Ovary (tissue), 9 donors: ENCODE data around the gene ZRSR2. TPM values are rescaled to one million over a fixed set of nuclear protein-coding genes. Genes with fewer than 3 reads are reported as not detected.

ENCODE experiments used
- DNase-seq, 5 donors: peaks; one replicate each; pipeline ENCODE4 v3.0.0-alpha.2; 2019 to 2020
- H3K27ac ChIP-seq, 2 donors: fragments of 200-600 bp; one replicate each; pipeline versions ENCODE4 v1.5.1 to v1.8.0; 2019 to 2022
- H3K27me3 ChIP-seq: fragments of 200-600 bp; one replicate; pipeline ENCODE4 v1.8.0; 2022
- H3K36me3 ChIP-seq: fragments of 200-600 bp; sonication (generic); one replicate; pipeline ENCODE4 v1.5.1; 2019
- H3K4me1 ChIP-seq: one replicate; pipeline ENCODE4 v1.8.1; 2013; ENCODE audit warnings: mild to moderate bottlenecking, moderate library complexity; ENCODE audit not compliant: insufficient read depth
- H3K4me3 ChIP-seq: fragments of 200-600 bp; sonication (generic); one replicate; pipeline ENCODE4 v1.5.1; 2017
- H3K9me3 ChIP-seq, 2 donors: fragments of 200-600 bp in 1 of 2; sonication (generic) in 1 of 2; one replicate each; pipeline versions ENCODE4 v1.5.1 to v1.8.1; 2013 to 2019; ENCODE audit warnings: mild to moderate bottlenecking in 1 of 2, moderate library complexity in 1 of 2
- EP300 ChIP-seq: sonication (generic); formaldehyde crosslinking; IDR thresholded peaks from one replicate; pipeline ENCODE4 v1.6.1; 2017; ENCODE audit warnings: antibody characterized with exemption
- POLR2A ChIP-seq: fragments of 450-650 bp; IDR thresholded peaks from one replicate; pipeline ENCODE4 v1.6.1; 2017; ENCODE audit warnings: antibody characterized with exemption, mild to moderate bottlenecking, moderate library complexity
- WGBS, 3 donors: extraction: QIAGEN DNeasy Blood & Tissue Kit in 1 of 3; methylation state at CpG; one replicate each; pipeline versions ENCODE4 v1.1.5 to v1.1.7; 2013 to 2017; 5-methylcytosine and 5-hydroxymethylcytosine counted together
- intact Hi-C, 4 donors: fragments of 100-400 bp; cut with DNase I; formaldehyde crosslinking; loops; one replicate each; pipeline versions ENCODE4 v1.11.0 to v1.15.1; 2022 to 2023
- polyA plus RNA-seq, 2 donors: library from polyadenylated mRNA; stranded (reverse); fragments of 200-250 nt in 1 of 2; fragments of 350-450 nt in 1 of 2; fragmentation: Illumina TruSeq in 1 of 2; extraction: RNeasy Lipid Tissue Mini Kit (QIAGEN cat#74804) in 1 of 2; gene quantifications; one replicate each; pipeline ENCODE4 v1.2.3, GENCODE V29; 2013 to 2014
- total RNA-seq, 7 donors: library from RNA; depleted of rRNA in 2 of 7; stranded (reverse); fragments of >200 nt in 2 of 7; fragmentation: NEBNext Ultra II Directional in 3 of 7; extraction: Animal tissue kit (Norgen Biotek cat#: 25700) in 3 of 7; gene quantifications; one replicate each; pipeline versions ENCODE4 v1.1.0 to v1.2.4, GENCODE V29; 2016 to 2023
- TF ChIP-seq, protein P1 (sequence below), 3 donors: fragments of 450-650 bp in 2 of 3; fragments of 200-600 bp in 1 of 3; IDR thresholded peaks; one replicate each; pipeline versions ENCODE4 v1.5.1 to v1.8.0; 2016 to 2022; ENCODE audit warnings: antibody characterized with exemption in 3 of 3, mild to moderate bottlenecking in 1 of 3
- donor health status: DM: no; HTN: no; CAD: no; lungs with moderate emphysema.
- donor health status: DM: no; HTN: no; CAD: no.
- donor health status: Bipolar disorder and iron deficiency.
- donor health status: DM: yes; HTN: yes; CAD: no.
- donor health status: DM: no; HTN: no; CAD: no.
- donor health status: DM: yes; HTN: yes; CAD: no.

ZRSR2 gene
- total and polyA plus RNA-seq, 9 donors, result 4.4 to 37.6 (median 11.8) TPM

DNA sequence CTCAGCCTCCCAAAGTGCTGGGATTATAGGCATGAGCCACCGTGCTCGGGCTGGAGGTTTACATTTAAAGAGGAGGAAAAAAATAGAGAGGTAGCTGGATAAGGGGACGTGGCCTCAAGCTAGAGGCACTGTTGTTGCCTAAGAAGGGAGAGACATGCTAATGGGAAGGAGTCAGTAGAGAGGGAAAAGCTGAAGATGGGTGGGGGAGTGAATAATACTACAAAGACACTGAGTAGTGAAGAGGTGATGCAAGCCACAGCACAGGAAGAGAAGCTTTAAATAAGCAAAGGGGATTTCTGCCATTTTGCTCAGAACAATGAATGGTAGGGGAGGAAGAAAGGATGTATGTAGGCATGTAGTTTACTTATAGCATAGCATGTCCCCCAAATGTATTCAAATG lies 75.9 kb downstream of the ZRSR2 start:
- DNase-seq, result no peak
- TF ChIP-seq POLR2A (no peak), EP300 (no peak)
- TF ChIP-seq, protein P1, sequence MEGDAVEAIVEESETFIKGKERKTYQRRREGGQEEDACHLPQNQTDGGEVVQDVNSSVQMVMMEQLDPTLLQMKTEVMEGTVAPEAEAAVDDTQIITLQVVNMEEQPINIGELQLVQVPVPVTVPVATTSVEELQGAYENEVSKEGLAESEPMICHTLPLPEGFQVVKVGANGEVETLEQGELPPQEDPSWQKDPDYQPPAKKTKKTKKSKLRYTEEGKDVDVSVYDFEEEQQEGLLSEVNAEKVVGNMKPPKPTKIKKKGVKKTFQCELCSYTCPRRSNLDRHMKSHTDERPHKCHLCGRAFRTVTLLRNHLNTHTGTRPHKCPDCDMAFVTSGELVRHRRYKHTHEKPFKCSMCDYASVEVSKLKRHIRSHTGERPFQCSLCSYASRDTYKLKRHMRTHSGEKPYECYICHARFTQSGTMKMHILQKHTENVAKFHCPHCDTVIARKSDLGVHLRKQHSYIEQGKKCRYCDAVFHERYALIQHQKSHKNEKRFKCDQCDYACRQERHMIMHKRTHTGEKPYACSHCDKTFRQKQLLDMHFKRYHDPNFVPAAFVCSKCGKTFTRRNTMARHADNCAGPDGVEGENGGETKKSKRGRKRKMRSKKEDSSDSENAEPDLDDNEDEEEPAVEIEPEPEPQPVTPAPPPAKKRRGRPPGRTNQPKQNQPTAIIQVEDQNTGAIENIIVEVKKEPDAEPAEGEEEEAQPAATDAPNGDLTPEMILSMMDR (IDR thresholded peaks at IDR 0.05), result no peak
- no peaks in the 10 kb centered on the region for H3K9me3 ChIP-seq
- intact Hi-C loops, result no loop called here
- H3K27ac ChIP-seq, result no peak overlapping the region
- H3K27me3 ChIP-seq, result no peaks in the 10 kb centered on the region
- no peaks in the 10 kb centered on the region for H3K36me3 ChIP-seq
- no peaks in the 10 kb centered on the region for H3K4me1 ChIP-seq
- H3K4me3 ChIP-seq, result no peak overlapping the region
- WGBS, 3 donors, result 59 to 79% (median 78%) methylated on average over 3 of the region's 3 CpGs

DNA sequence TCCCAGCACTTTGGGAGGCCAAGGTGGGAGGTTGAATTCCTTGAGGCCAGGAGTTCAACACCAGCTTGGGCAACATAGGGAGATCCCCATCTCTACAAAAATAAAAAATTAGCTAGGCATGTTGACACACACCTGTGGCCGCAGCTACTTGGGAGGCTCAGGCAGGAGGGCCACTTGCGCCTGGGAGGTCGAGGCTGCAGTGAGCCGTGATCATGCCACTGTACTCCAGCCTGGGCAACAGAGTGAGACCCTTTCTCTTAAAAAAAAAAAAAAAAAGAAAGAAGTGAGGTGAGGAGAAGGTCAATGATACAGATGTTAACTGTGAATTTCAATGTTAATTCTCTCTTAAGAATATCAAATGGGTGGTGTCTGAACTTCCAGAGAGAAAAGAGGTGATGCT lies 79.4 kb downstream of the ZRSR2 start:
- Histone ChIP-seq H3K36me3 (no peaks in the 10 kb centered on the region), H3K4me1 (no peaks in the 10 kb centered on the region), H3K4me3 (no peak overlapping the region), H3K27ac (no peak overlapping the region), H3K27me3 (no peaks in the 10 kb centered on the region), H3K9me3 (no peaks in the 10 kb centered on the region)
- intact Hi-C loops, result no loop called here
- DNase-seq, result no peak
- WGBS, 3 donors, result 87 to 93% (median 92%) methylated on average over 4 of the region's 4 CpGs
- TF ChIP-seq POLR2A, result no peak

DNA sequence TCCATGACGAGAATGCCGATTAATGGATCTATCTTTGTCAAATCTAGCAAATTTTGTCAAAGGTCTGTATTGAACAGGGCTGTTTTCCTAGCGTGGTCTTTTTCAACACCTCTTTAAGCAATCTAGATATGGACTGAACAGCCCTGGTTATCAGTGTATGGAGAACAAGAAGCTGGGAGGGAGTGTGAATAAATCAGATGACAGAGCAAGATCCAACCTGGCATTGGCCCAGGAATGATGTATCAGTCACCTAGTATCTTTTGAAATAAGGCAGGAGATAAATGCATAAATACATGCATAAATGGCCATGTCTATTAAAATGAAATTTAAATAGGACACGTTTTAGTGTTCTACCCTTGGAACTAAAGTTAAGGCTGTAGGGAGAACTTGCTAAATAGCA lies 80.0 kb downstream of the ZRSR2 start:
- no peak overlapping the region for H3K4me3 ChIP-seq
- no peaks in the 10 kb centered on the region for H3K9me3 ChIP-seq
- H3K36me3 ChIP-seq, result no peaks in the 10 kb centered on the region
- TF ChIP-seq, protein P1 (IDR thresholded peaks at IDR 0.05), result no peak
- no peak for TF ChIP-seq POLR2A
- TF ChIP-seq EP300, result no peak
- DNase-seq, result no peak
- no peak overlapping the region for H3K27ac ChIP-seq
- WGBS, 3 donors, result 49 to 57% (median 51%) methylated on average over 4 of the region's 4 CpGs
- H3K4me1 ChIP-seq, result no peaks in the 10 kb centered on the region
- H3K27me3 ChIP-seq, result no peaks in the 10 kb centered on the region
- intact Hi-C loops, result no loop called here

Other genes with a start within 250 kb of the ZRSR2 start
- 1 to 10 TPM in 5 of 7 donors, under 1 TPM in 2; 0.37 to 7.2 (median 2.3) TPM for gene ACE2, start 189.5 kb upstream of the ZRSR2 start, total RNA-seq
- 10 to 100 TPM in 1 of 2 donors, 1 to 10 TPM in 1; 1.8 to 20.8 TPM for gene ACE2, start 189.5 kb upstream of the ZRSR2 start, polyA plus RNA-seq
- 1 to 10 TPM in 5 of 7 donors, under 1 TPM in 2; 0.23 to 1.9 (median 1.2) TPM for gene CLTRN, start 125.7 kb upstream of the ZRSR2 start, total RNA-seq
- 1 to 10 TPM; 1.7 to 2.9 TPM for gene CLTRN, start 125.7 kb upstream of the ZRSR2 start, polyA plus RNA-seq
- 10 to 100 TPM; 11.8 to 39.5 (median 26.9) TPM for gene CA5B, start 52.2 kb upstream of the ZRSR2 start, total RNA-seq
- gene CA5B, start 52.2 kb upstream of the ZRSR2 start, polyA plus RNA-seq, result 10 to 100 TPM in 1 of 2 donors, 1 to 10 TPM in 1; 6.5 to 24.1 TPM
- 10 to 100 TPM; 13.0 to 25.1 (median 16.6) TPM for gene AP1S2, start 64.3 kb downstream of the ZRSR2 start, total RNA-seq
- gene AP1S2, start 64.3 kb downstream of the ZRSR2 start, polyA plus RNA-seq, result 10 to 100 TPM; 15.5 to 33.1 TPM